ENCODE results near the gene SEC31B. TPM values are rescaled to one million over a fixed set of nuclear protein-coding genes. Genes with fewer than 3 reads are reported as not detected.

The SEC31B gene
- total and polyA plus RNA-seq, 2 experiments from 2014 or later, result 5.4 to 7.7 TPM

GRCh38 chr10:100469756-100470155, 49.9 kb downstream of the SEC31B start:
- Histone ChIP-seq H3K4me3 (no peak overlapping the region), H4K20me1 (ENCODE audit: insufficient read depth, poor library complexity, severe bottlenecking) (no peaks in the 10 kb centered on the region)
- 90% methylated on average over 1 of the region's 1 CpG for WGBS (ENCODE audit: low lambda C conversion rate, missing lambda C conversion rate)

GRCh38 chr10:100468978-100469377, 50.7 kb downstream of the SEC31B start:
- Histone ChIP-seq H3K4me2 (no peak overlapping the region), H3K27ac (no peak overlapping the region), H3K36me3 (replicated peaks; ENCODE audit: insufficient read depth, low read depth) (no peaks in the 10 kb centered on the region), H3K9me2 (replicated peaks; ENCODE audit: insufficient read depth) (no peaks in the 10 kb centered on the region), H3K4me1 (ENCODE audit: insufficient read depth) (no peaks in the 10 kb centered on the region), H3K27me3 (peaks cover 37% of the 10 kb centered on the region), H4K20me1 (ENCODE audit: insufficient read depth, poor library complexity, severe bottlenecking) (no peaks in the 10 kb centered on the region), H2AFZ (no peak overlapping the region), H3K4me3 (no peak overlapping the region), H3K9me3 (ENCODE audit: low read depth) (no peaks in the 10 kb centered on the region), H3K79me2 (no peaks in the 10 kb centered on the region)
- DNase-seq (ENCODE audit: low spot score), result no peak
- no peak for TF ChIP-seq CTCF (IDR thresholded peaks at IDR 0.05; ENCODE audit: poor library complexity)
- TF ChIP-seq EZH2 (IDR thresholded peaks at IDR 0.05; ENCODE audit: borderline replicate concordance), result no peak
- no peak for TF ChIP-seq EZH2phosphoT487 (IDR thresholded peaks at IDR 0.05; ENCODE audit: low read depth, severe bottlenecking, unreplicated experiment)

More at GRCh38 chr10:100469756-100470155, 49.9 kb downstream of the SEC31B start:
- Histone ChIP-seq H3K9me2 (replicated peaks; ENCODE audit: insufficient read depth) (no peaks in the 10 kb centered on the region), H3K79me2 (no peaks in the 10 kb centered on the region), H3K36me3 (replicated peaks; ENCODE audit: insufficient read depth, low read depth) (no peaks in the 10 kb centered on the region), H3K27me3 (peaks cover 30% of the 10 kb centered on the region), H3K27ac (no peak overlapping the region), H3K4me2 (no peak overlapping the region), H3K9me3 (ENCODE audit: low read depth) (no peaks in the 10 kb centered on the region), H3K4me1 (ENCODE audit: insufficient read depth) (no peaks in the 10 kb centered on the region), H2AFZ (no peak overlapping the region)
- TF ChIP-seq CTCF (IDR thresholded peaks at IDR 0.05; ENCODE audit: poor library complexity) (no peak), EZH2 (IDR thresholded peaks at IDR 0.05; ENCODE audit: borderline replicate concordance) (no peak), EZH2phosphoT487 (IDR thresholded peaks at IDR 0.05; ENCODE audit: low read depth, severe bottlenecking, unreplicated experiment) (no peak)
- no peak for DNase-seq (ENCODE audit: low spot score)

GRCh38 chr10:100468322-100468721, 51.3 kb downstream of the SEC31B start:
- Histone ChIP-seq H4K20me1 (ENCODE audit: insufficient read depth, poor library complexity, severe bottlenecking) (no peaks in the 10 kb centered on the region), H3K4me1 (ENCODE audit: insufficient read depth) (no peaks in the 10 kb centered on the region), H3K36me3 (replicated peaks; ENCODE audit: insufficient read depth, low read depth) (no peaks in the 10 kb centered on the region), H3K27me3 (peaks cover 36% of the 10 kb centered on the region), H3K4me2 (no peak overlapping the region), H3K9me3 (ENCODE audit: low read depth) (no peaks in the 10 kb centered on the region), H3K79me2 (no peaks in the 10 kb centered on the region), H3K9me2 (replicated peaks; ENCODE audit: insufficient read depth) (no peaks in the 10 kb centered on the region), H3K4me3 (no peak overlapping the region), H3K27ac (no peak overlapping the region), H2AFZ (no peak overlapping the region)
- no peak for DNase-seq (ENCODE audit: low spot score)
- WGBS (ENCODE audit: low lambda C conversion rate, missing lambda C conversion rate), result 61% methylated on average over 5 of the region's 5 CpGs
- TF ChIP-seq CTCF (IDR thresholded peaks at IDR 0.05; ENCODE audit: poor library complexity) (no peak), EZH2phosphoT487 (IDR thresholded peaks at IDR 0.05; ENCODE audit: low read depth, severe bottlenecking, unreplicated experiment) (no peak), EZH2 (IDR thresholded peaks at IDR 0.05; ENCODE audit: borderline replicate concordance) (no peak)

DNA sequence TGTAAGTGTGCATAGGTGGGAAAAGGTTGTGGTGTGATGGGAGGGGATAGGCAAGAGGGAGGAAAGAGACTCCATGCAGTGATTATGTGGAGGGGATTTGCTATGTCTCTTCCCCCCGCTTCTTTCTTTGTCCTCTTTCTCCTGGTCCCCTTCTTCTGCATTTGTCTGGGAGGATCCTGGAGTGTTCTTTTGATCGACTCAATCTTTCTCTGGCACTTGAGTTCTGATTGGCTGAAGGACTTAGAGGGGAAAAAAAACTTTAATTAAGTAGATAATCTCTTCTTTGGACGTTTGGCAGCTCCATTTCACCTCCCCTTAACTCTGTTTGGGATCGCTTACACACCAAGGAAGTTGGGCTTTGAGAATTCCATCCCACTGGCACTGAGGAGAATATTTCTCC, 57.0 kb downstream of the SEC31B start, which contains the start of gene WNT8B:
Gene WNT8B, plus strand, starts transcription at position 301 of the 400 bp plus-strand sequence. CDS start 160 bp downstream, outside the sequence.
- H3K36me3 ChIP-seq (replicated peaks; ENCODE audit: insufficient read depth, low read depth), result no peaks in the 10 kb centered on the region
- peaks cover 38% of the 10 kb centered on the region for H3K27me3 ChIP-seq
- TF ChIP-seq CTCF (IDR thresholded peaks at IDR 0.05; ENCODE audit: poor library complexity) (no peak), EZH2 (IDR thresholded peaks at IDR 0.05; ENCODE audit: borderline replicate concordance) (no peak), EZH2phosphoT487 (IDR thresholded peaks at IDR 0.05; ENCODE audit: low read depth, severe bottlenecking, unreplicated experiment) (no peak)
- H3K79me2 ChIP-seq, result no peaks in the 10 kb centered on the region
- no peaks in the 10 kb centered on the region for H4K20me1 ChIP-seq (ENCODE audit: insufficient read depth, poor library complexity, severe bottlenecking)
- H3K9me3 ChIP-seq (ENCODE audit: low read depth), result no peaks in the 10 kb centered on the region
- DNase-seq (ENCODE audit: low spot score), result no peak
- H2AFZ ChIP-seq, result no peak within 1 kb of the TSS
- 64% methylated on average over 4 of the region's 4 CpGs for WGBS (ENCODE audit: low lambda C conversion rate, missing lambda C conversion rate)
- no peak within 1 kb of the TSS for H3K27ac ChIP-seq
- H3K4me1 ChIP-seq (ENCODE audit: insufficient read depth), result no peaks in the 10 kb centered on the region
- H3K4me3 ChIP-seq, result no peak within 1 kb of the TSS
- H3K4me2 ChIP-seq, result no peak within 1 kb of the TSS
- H3K9me2 ChIP-seq (replicated peaks; ENCODE audit: insufficient read depth), result no peaks in the 10 kb centered on the region
